GM12878 (cell line): ENCODE data around the gene PPP1R12B. TPM values are rescaled to one million over a fixed set of nuclear protein-coding genes. Genes with fewer than 3 reads are reported as not detected.

Experiments
- ATAC-seq: fragments of 200-7000 bp; cut with Tn5 transposase; 3 replicates; pipeline ENCODE4 v1.9.1; 2020; ENCODE audit warnings: mild to moderate bottlenecking, moderate library complexity
- BruUV-seq: library from RNA; stranded (reverse); fragments of 400-500 nt; replicated peaks from 2 replicates; lab custom pipeline; 2021; lab: Mats Ljungman, UMichigan
- CTCF ChIA-PET: fragments of 300-600 bp; sonication (Branson Sonifier 250); formaldehyde crosslinking; extraction: SDS; loops from one replicate; lab custom pipeline; 2021; ENCODE audit warnings: inconsistent platforms; lab: Yijun Ruan, JAX
- POLR2A ChIA-PET: fragments of 350-600 bp; formaldehyde crosslinking; extraction: SDS; loops from one replicate; lab custom pipeline; 2021; ENCODE audit warnings: inconsistent platforms; lab: Charles Lee
- RAD21 ChIA-PET: fragments of 300-600 bp; sonication (Branson Sonifier 250); formaldehyde crosslinking; loops from one replicate; lab custom pipeline; 2023; ENCODE audit warnings: antibody characterized with exemption; ENCODE audit not compliant: unreplicated experiment; lab: Charles Lee
- SMC1A ChIA-PET: fragments of 300-600 bp; sonication (Branson Sonifier 250); formaldehyde crosslinking; loops from one replicate; lab custom pipeline; 2023; ENCODE audit not compliant: unreplicated experiment, uncharacterized antibody; lab: Charles Lee
- DNase-seq: peaks from one replicate; pipeline ENCODE4 v3.0.0-alpha.2; 2011; ENCODE audit warnings: low read depth, low spot score
- FAIRE-seq: peaks from 3 replicates; lab custom pipeline; 2011; peaks lifted over from hg19 to GRCh38; lab: Jason Lieb, UNC
- H2AFZ ChIP-seq: 2 replicates; pipeline ENCODE4 v1.6.0; 2011; ENCODE audit warnings: low read depth, low read length, control low read depth; ENCODE audit not compliant: control insufficient read depth
- H3K27ac ChIP-seq: 2 replicates; pipeline ENCODE4 v1.5.1; 2011; ENCODE audit warnings: control low read depth; ENCODE audit not compliant: control insufficient read depth, insufficient read depth
- H3K27me3 ChIP-seq, 2 experiments: replicated peaks in 1 of 2; 2 replicates each; pipeline versions ENCODE4 v1.6.0 to v1.6.1; 2011; ENCODE audit warnings: low read length in 1 of 2; ENCODE audit not compliant: control insufficient read depth in 2 of 2, insufficient read depth in 2 of 2
- H3K36me3 ChIP-seq, 2 experiments: 2 replicates each; pipeline ENCODE4 v1.5.1; 2011; ENCODE audit warnings: low read length in 1 of 2; ENCODE audit not compliant: control insufficient read depth in 2 of 2, insufficient read depth in 2 of 2
- H3K4me1 ChIP-seq: 2 replicates; pipeline ENCODE4 v1.6.1; 2011; ENCODE audit warnings: mild to moderate bottlenecking, low read length, moderate library complexity, mixed read lengths; ENCODE audit not compliant: control insufficient read depth, insufficient read depth
- H3K4me2 ChIP-seq: 2 replicates; pipeline ENCODE4 v1.6.0; 2011; ENCODE audit warnings: control low read depth; ENCODE audit not compliant: control insufficient read depth, insufficient read depth
- H3K4me3 ChIP-seq: fragments of 200-600 bp; sonication (generic); 2 replicates; pipeline ENCODE4 v1.5.1; 2016
- H3K79me2 ChIP-seq: 2 replicates; pipeline ENCODE4 v1.6.0; 2011; ENCODE audit warnings: low read length; ENCODE audit not compliant: control insufficient read depth, insufficient read depth
- H3K9ac ChIP-seq: 2 replicates; pipeline ENCODE4 v1.8.0; 2011; ENCODE audit warnings: low read length, control low read depth, mixed read lengths; ENCODE audit not compliant: control insufficient read depth, insufficient read depth
- H3K9me3 ChIP-seq: replicated peaks from 3 replicates; pipeline ENCODE4 v1.5.1; 2011; ENCODE audit warnings: mild to moderate bottlenecking, low read length; ENCODE audit not compliant: control insufficient read depth, insufficient read depth
- H4K20me1 ChIP-seq: 2 replicates; pipeline ENCODE4 v1.6.0; 2011; ENCODE audit not compliant: control insufficient read depth, insufficient read depth
- ATF7 ChIP-seq: fragments of 450-650 bp; IDR thresholded peaks from 2 replicates; pipeline ENCODE4 v1.6.1; 2016; ENCODE audit warnings: low read depth, mild to moderate bottlenecking
- EP300 ChIP-seq, 2 experiments: fragments of 150-350 bp in 1 of 2; IDR thresholded peaks; 2 replicates each; pipeline ENCODE4 v1.6.1; 2011 to 2012; ENCODE audit warnings: low read depth in 2 of 2, low read length in 2 of 2, borderline replicate concordance in 1 of 2, improper control_type of control experiment in 1 of 2, inconsistent platforms in 1 of 2; ENCODE audit not compliant: control insufficient read depth in 1 of 2
- EZH2 ChIP-seq: IDR thresholded peaks from 2 replicates; pipeline ENCODE4 v1.6.1; 2012; ENCODE audit warnings: low read depth, mild to moderate bottlenecking, control low read depth, inconsistent platforms, low read length, borderline replicate concordance; ENCODE audit not compliant: control insufficient read depth
- JUNB ChIP-seq: IDR thresholded peaks from 2 replicates; pipeline ENCODE4 v1.6.1; 2016; ENCODE audit warnings: antibody characterized with exemption, mild to moderate bottlenecking
- KDM1A ChIP-seq: fragments of 200-600 bp; sonication (generic); IDR thresholded peaks from 2 replicates; pipeline ENCODE4 v1.6.1; 2016; ENCODE audit warnings: borderline replicate concordance
- MEF2B ChIP-seq: fragments of 450-650 bp; IDR thresholded peaks from 2 replicates; pipeline ENCODE4 v1.6.1; 2018; ENCODE audit warnings: mild to moderate bottlenecking, moderate library complexity; ENCODE audit not compliant: partially characterized antibody, poor library complexity, severe bottlenecking
- MTA2 ChIP-seq: fragments of 450-650 bp; IDR thresholded peaks from 2 replicates; pipeline ENCODE4 v1.6.1; 2016; ENCODE audit warnings: low read depth, mild to moderate bottlenecking, moderate library complexity
- RFX5 ChIP-seq: IDR thresholded peaks from 2 replicates; pipeline ENCODE4 v1.6.1; 2011; ENCODE audit warnings: low read depth, low read length, improper control_type of control experiment
- SMAD1 ChIP-seq: fragments of 450-650 bp; IDR thresholded peaks from 2 replicates; pipeline ENCODE4 v1.6.1; 2018; ENCODE audit warnings: mild to moderate bottlenecking, low read depth; ENCODE audit not compliant: partially characterized antibody
- SP1 ChIP-seq: IDR thresholded peaks from one replicate; pipeline ENCODE4 v1.6.1; 2011; ENCODE audit warnings: low read depth, low read length
- STAT1 ChIP-seq: fragments of 450-650 bp; conservative IDR thresholded peaks from 2 replicates; pipeline ENCODE4 v1.6.1; 2014; ENCODE audit warnings: antibody characterized with exemption, mild to moderate bottlenecking
- TBL1XR1 ChIP-seq: IDR thresholded peaks from 2 replicates; pipeline ENCODE4 v1.6.1; 2012; ENCODE audit warnings: low read depth, low read length, improper control_type of control experiment
- WRNIP1 ChIP-seq: IDR thresholded peaks from 2 replicates; pipeline ENCODE4 v1.6.1; 2011; ENCODE audit warnings: low read depth, low read length, improper control_type of control experiment, borderline replicate concordance
- ZNF217 ChIP-seq: fragments of 450-650 bp; IDR thresholded peaks from 2 replicates; pipeline ENCODE4 v1.6.1; 2017; ENCODE audit warnings: antibody characterized with exemption, mild to moderate bottlenecking
- WGBS: methylation state at CpG from one replicate; pipeline ENCODE4 v1.1.6; 2016; ENCODE audit warnings: low lambda C conversion rate; ENCODE audit not compliant: insufficient replicate concordance, insufficient coverage; ENCODE audit errors: missing lambda C conversion rate; 5-methylcytosine and 5-hydroxymethylcytosine counted together
- in situ Hi-C: fragments of 300-500 bp; cut with MboI; formaldehyde crosslinking; loops from 9 replicates; pipeline ENCODE4 v1.14.3; 2018; ENCODE audit warnings: mixed read lengths
- intact Hi-C: fragments of 100-400 bp; cut with micrococcal nuclease; formaldehyde crosslinking; loops from one replicate; pipeline ENCODE4 v1.14.2; 2022; ENCODE audit not compliant: unreplicated experiment
- polyA plus RNA-seq, 11 experiments: library from polyadenylated mRNA; depleted of rRNA in 4 of 11; unstranded in 6 of 11; stranded (reverse) in 5 of 11; fragments of >200 nt; fragmentation: Nextera tagmentation in 4 of 11; fragmentation: Illumina TruSeq in 1 of 11; extraction: Ambion mirVana in 4 of 11; extraction: Trizol in 1 of 11; gene quantifications; 1 replicate in 1 of 11; 2 replicates in 10 of 11; pipeline versions ENCODE4 v1.2.1 to v1.2.3, GENCODE V29; 2011 to 2016; ENCODE audit warnings: inconsistent platforms in 2 of 11, missing spikeins in 2 of 11, low read depth in 1 of 11
- total RNA-seq, 4 experiments: library from RNA; depleted of rRNA in 3 of 4; stranded (reverse); fragments of >200 nt in 3 of 4; fragmentation: Illumina TruSeq in 1 of 4; extraction: Trizol in 1 of 4; gene quantifications; 2 replicates each; pipeline versions ENCODE4 v1.2.1 to v1.2.3, GENCODE V29; 2013 to 2021
- TF ChIP-seq, protein P1 (sequence below): IDR thresholded peaks from 2 replicates; pipeline ENCODE4 v1.6.1; 2012; ENCODE audit warnings: low read depth, low read length, improper control_type of control experiment
- TF ChIP-seq, protein P2 (sequence below): fragments of 450-650 bp; IDR thresholded peaks from 2 replicates; pipeline ENCODE4 v1.6.1; 2017; ENCODE audit warnings: borderline replicate concordance
- TF ChIP-seq, protein P3 (sequence below): IDR thresholded peaks from 2 replicates; pipeline ENCODE4 v1.6.1; 2012; ENCODE audit warnings: low read length, inconsistent platforms

PPP1R12B gene
- total and polyA plus RNA-seq, 10 of the 15 experiments (the other 5 are each of a cell fraction or from before 2014, with no cell fraction given): 0.29 to 9.4 (median 4.7) TPM

DNA sequence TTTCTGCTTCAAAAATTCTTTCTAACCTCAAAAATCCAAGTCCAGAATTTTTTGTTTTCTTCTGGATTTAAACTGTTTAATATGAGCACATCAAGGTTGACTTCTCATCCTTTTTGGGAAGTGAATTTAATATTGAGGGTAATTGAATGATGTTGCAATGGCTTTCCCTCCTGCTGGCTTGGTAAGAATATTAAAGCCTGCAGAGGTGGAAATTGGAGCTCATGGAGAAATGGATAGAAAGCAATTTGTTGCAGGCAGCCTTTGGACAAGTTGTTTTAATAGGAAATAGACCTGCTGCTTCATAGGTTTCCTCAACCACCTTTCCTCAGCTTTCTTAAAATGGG lies 237.1 kb downstream of the PPP1R12B start (continued):
- TF ChIP-seq EP300 (IDR thresholded peaks at IDR 0.05; ENCODE audit: borderline replicate concordance in 1 of 2, control insufficient read depth in 1 of 2, low read depth in 2 of 2, low read length in 2 of 2): no peak
- no peak for TF ChIP-seq WRNIP1
- TF ChIP-seq ZNF217: no peak
- no peak for TF ChIP-seq KDM1A
- TF ChIP-seq, protein P1, sequence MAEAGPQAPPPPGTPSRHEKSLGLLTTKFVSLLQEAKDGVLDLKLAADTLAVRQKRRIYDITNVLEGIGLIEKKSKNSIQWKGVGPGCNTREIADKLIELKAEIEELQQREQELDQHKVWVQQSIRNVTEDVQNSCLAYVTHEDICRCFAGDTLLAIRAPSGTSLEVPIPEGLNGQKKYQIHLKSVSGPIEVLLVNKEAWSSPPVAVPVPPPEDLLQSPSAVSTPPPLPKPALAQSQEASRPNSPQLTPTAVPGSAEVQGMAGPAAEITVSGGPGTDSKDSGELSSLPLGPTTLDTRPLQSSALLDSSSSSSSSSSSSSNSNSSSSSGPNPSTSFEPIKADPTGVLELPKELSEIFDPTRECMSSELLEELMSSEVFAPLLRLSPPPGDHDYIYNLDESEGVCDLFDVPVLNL: no peak

DNA sequence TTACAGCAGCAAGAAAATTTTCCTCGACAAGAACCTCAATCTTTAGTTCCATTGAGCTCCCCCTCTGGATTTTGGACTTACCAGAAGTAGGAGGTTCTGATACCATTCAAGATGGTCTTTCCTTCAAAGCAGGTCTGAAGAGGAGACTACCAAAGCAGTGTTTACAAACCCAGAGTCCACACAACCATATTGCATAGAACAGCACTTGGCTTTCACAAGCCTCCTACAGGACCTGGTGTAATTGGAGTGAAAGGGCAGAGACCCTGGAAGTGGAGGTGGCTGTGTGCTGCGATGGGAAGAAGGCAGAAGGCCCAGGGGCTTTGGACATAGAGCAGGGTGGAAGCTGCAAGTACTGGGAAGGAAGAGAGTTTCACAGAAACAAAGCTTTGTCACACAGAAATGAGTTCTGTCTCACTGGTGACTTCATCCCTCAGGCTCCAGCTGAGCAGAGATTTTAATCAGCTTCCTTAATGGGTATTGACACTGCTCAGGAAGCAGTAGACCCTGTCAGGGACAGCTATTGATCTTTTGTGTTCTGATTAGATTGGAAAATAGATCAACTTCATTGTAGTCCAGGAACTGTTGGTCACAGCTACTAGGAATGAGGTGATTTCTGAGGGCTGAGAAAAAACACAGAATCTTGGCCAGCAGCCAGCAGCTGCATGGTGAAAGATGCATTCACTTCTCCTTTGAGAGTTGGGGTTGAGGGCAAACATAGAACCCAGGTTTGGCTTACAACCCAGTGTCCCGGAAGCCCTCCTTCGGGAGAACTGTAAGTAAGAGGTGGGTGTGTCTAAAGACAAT lies 237.7 kb downstream of the PPP1R12B start:
- peak; percentile 73 for ATAC-seq
- ChIA-PET SMC1A (interaction anchor here (0.6 to 6.6 kb wide), 13 partner anchors 9 to 133 kb away, joined by 3 to 50 read pairs (median 3); no protein-coding TSS in a partner anchor), POLR2A (interaction anchor here (1.0 kb wide), 1 partner anchor 41 kb away, joined by 3 read pairs; no protein-coding TSS in a partner anchor), CTCF (interaction anchor here (0.7 to 4.3 kb wide), 16 partner anchors 9 to 241 kb away, joined by 3 to 33 read pairs (median 4); no protein-coding TSS in a partner anchor), RAD21 (interaction anchor here (0.9 to 2.3 kb wide), 7 partner anchors 12 to 133 kb away, joined by 3 to 16 read pairs (median 4); no protein-coding TSS in a partner anchor)
- no peak overlapping the region for H3K4me3 ChIP-seq
- no peak overlapping the region for H3K27ac ChIP-seq
- intact Hi-C loops: no loop called here
- H3K36me3 ChIP-seq: no peaks in the 10 kb centered on the region
- no peak overlapping the region for H3K9ac ChIP-seq
- no peaks in the 10 kb centered on the region for H3K27me3 ChIP-seq
- BruUV-seq: no TSS peak
- DNase-seq: peak; percentile 40
- in situ Hi-C loops: no loop called here
- H4K20me1 ChIP-seq: 0 out of 2 replicates have a peak, but pooled peaks cover 4% of the 10 kb centered on the region
- peaks cover 10% of the 10 kb centered on the region for H3K4me1 ChIP-seq
- H3K4me2 ChIP-seq: peak overlapping the region; percentile 38; the same call in 1 of the 2 replicates
- FAIRE-seq: peak; percentile 81
- WGBS: 60% methylated on average over 4 of the region's 4 CpGs
- H2AFZ ChIP-seq: no peak overlapping the region
- no peaks in the 10 kb centered on the region for H3K79me2 ChIP-seq
- H3K9me3 ChIP-seq: no peaks in the 10 kb centered on the region
- no peak for TF ChIP-seq TBL1XR1
- TF ChIP-seq MEF2B: peak; percentile 41
- 0 out of 2 replicates have a peak, but pooled peaks have one; percentile 22 for TF ChIP-seq ATF7
- TF ChIP-seq STAT1: no peak
- no peak for TF ChIP-seq RFX5
- TF ChIP-seq SMAD1: peak; percentile 96
- TF ChIP-seq MTA2: no peak
- TF ChIP-seq, protein P2, sequence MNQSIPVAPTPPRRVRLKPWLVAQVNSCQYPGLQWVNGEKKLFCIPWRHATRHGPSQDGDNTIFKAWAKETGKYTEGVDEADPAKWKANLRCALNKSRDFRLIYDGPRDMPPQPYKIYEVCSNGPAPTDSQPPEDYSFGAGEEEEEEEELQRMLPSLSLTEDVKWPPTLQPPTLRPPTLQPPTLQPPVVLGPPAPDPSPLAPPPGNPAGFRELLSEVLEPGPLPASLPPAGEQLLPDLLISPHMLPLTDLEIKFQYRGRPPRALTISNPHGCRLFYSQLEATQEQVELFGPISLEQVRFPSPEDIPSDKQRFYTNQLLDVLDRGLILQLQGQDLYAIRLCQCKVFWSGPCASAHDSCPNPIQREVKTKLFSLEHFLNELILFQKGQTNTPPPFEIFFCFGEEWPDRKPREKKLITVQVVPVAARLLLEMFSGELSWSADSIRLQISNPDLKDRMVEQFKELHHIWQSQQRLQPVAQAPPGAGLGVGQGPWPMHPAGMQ: no peak
- TF ChIP-seq, protein P1: no peak
- no peak for TF ChIP-seq EZH2
- TF ChIP-seq, protein P3, sequence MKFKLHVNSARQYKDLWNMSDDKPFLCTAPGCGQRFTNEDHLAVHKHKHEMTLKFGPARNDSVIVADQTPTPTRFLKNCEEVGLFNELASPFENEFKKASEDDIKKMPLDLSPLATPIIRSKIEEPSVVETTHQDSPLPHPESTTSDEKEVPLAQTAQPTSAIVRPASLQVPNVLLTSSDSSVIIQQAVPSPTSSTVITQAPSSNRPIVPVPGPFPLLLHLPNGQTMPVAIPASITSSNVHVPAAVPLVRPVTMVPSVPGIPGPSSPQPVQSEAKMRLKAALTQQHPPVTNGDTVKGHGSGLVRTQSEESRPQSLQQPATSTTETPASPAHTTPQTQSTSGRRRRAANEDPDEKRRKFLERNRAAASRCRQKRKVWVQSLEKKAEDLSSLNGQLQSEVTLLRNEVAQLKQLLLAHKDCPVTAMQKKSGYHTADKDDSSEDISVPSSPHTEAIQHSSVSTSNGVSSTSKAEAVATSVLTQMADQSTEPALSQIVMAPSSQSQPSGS: no peak
- TF ChIP-seq ZNF217: no peak
- TF ChIP-seq SP1: no peak
- TF ChIP-seq JUNB: no peak
